GM12878 (cell line): ENCODE measurements around the gene C16orf87.

Experiments used
- ASH2L ChIP-seq: fragments of 300-600, 200-600 bp; sonication (generic); IDR thresholded peaks from 2 replicates; pipeline ENCODE4 v1.6.1; 2017; ENCODE audit warnings: low read depth, mild to moderate bottlenecking, borderline replicate concordance
- CEBPB ChIP-seq, 2 experiments: fragments of 150-350 bp in 1 of 2; IDR thresholded peaks; 2 replicates each; pipeline ENCODE4 v1.6.1; 2012 to 2014; ENCODE audit warnings: low read depth in 2 of 2, low read length in 2 of 2, borderline replicate concordance in 1 of 2, inconsistent platforms in 1 of 2
- GABPA ChIP-seq: IDR thresholded peaks from 2 replicates; pipeline ENCODE4 v1.6.1; 2014; ENCODE audit warnings: antibody characterized with exemption, low read depth, mild to moderate bottlenecking, inconsistent platforms
- LARP7 ChIP-seq: fragments of 450-650 bp; IDR thresholded peaks from 2 replicates; pipeline ENCODE4 v1.6.1; 2017; ENCODE audit warnings: mild to moderate bottlenecking
- MAX ChIP-seq: IDR thresholded peaks from 2 replicates; pipeline ENCODE4 v1.6.1; 2012; ENCODE audit warnings: low read depth, low read length, improper control_type of control experiment
- NBN ChIP-seq: fragments of 450-650 bp; IDR thresholded peaks from 2 replicates; pipeline ENCODE4 v1.6.1; 2016
- POLR2A ChIP-seq: IDR thresholded peaks from 2 replicates; pipeline ENCODE4 v1.6.1; 2011; ENCODE audit warnings: low read depth, mild to moderate bottlenecking, low read length
- POLR2AphosphoS5 ChIP-seq: IDR thresholded peaks from 2 replicates; pipeline ENCODE4 v1.6.1; 2011; ENCODE audit warnings: mild to moderate bottlenecking, low read length, inconsistent platforms
- SKIL ChIP-seq: fragments of 450-650 bp; IDR thresholded peaks from 2 replicates; pipeline ENCODE4 v1.6.1; 2017; ENCODE audit warnings: mild to moderate bottlenecking, low read depth, inconsistent platforms; ENCODE audit not compliant: poor library complexity, severe bottlenecking
- YBX1 ChIP-seq: fragments of 450-650 bp; IDR thresholded peaks from 2 replicates; pipeline ENCODE4 v1.6.1; 2016; ENCODE audit warnings: antibody characterized with exemption
- YY1 ChIP-seq: IDR thresholded peaks from 2 replicates; pipeline ENCODE4 v1.6.1; 2011; ENCODE audit warnings: low read depth, mild to moderate bottlenecking, low read length
- ZNF274 ChIP-seq: IDR thresholded peaks from one replicate; pipeline ENCODE4 v1.8.0; 2011; ENCODE audit not compliant: insufficient read length, insufficient read depth
- TF ChIP-seq, protein P1 (sequence below), 3 experiments: IDR thresholded peaks in 2 of 3; conservative IDR thresholded peaks in 1 of 3; 2 replicates each; pipeline ENCODE4 v1.5.1; 2011; ENCODE audit warnings: low read depth in 3 of 3, low read length in 3 of 3, mild to moderate bottlenecking in 3 of 3, control low read depth in 2 of 3, moderate library complexity in 2 of 3, inconsistent platforms in 1 of 3, mixed read lengths in 1 of 3; ENCODE audit not compliant: control insufficient read depth in 2 of 3, insufficient read depth in 1 of 3; ENCODE audit errors: extremely low read depth in 1 of 3
- TF ChIP-seq, protein P2 (sequence below): IDR thresholded peaks from 2 replicates; pipeline ENCODE4 v1.6.1; 2012; ENCODE audit warnings: low read depth, low read length, improper control_type of control experiment

DNA sequence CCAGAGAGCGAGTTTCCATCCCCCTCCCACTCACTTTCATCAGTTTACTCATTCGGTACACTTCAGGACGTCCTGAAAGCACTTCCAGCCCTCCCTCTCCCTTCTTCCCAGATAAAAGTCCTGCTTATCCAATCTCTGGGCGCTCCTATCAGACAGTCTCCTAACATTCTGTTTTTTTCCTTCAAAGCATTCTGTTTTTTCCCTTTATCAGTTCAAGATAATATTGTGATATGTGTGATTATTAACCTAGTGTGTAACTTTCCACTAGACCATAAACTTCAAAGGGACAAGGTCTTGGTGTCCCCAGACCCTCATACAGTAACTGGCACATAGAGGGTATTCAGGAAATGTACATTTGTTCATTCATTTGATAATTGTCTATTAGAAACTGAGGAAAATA, 24.4 kb upstream of the C16orf87 start:
- TF ChIP-seq YBX1 (no peak), GABPA (no peak), MAX (no peak), ZNF274 (no peak), SKIL (no peak), YY1 (no peak), NBN (no peak), CEBPB (IDR thresholded peaks at IDR 0.05; ENCODE audit: borderline replicate concordance in 1 of 2, low read depth in 2 of 2, low read length in 2 of 2) (no peak), ASH2L (no peak), LARP7 (no peak), POLR2A (no peak), POLR2AphosphoS5 (no peak)
- TF ChIP-seq, protein P1, sequence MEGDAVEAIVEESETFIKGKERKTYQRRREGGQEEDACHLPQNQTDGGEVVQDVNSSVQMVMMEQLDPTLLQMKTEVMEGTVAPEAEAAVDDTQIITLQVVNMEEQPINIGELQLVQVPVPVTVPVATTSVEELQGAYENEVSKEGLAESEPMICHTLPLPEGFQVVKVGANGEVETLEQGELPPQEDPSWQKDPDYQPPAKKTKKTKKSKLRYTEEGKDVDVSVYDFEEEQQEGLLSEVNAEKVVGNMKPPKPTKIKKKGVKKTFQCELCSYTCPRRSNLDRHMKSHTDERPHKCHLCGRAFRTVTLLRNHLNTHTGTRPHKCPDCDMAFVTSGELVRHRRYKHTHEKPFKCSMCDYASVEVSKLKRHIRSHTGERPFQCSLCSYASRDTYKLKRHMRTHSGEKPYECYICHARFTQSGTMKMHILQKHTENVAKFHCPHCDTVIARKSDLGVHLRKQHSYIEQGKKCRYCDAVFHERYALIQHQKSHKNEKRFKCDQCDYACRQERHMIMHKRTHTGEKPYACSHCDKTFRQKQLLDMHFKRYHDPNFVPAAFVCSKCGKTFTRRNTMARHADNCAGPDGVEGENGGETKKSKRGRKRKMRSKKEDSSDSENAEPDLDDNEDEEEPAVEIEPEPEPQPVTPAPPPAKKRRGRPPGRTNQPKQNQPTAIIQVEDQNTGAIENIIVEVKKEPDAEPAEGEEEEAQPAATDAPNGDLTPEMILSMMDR (IDR thresholded peaks at IDR 0.05 in 2 of 3, conservative IDR thresholded peaks at IDR 0.05 in 1 of 3; ENCODE audit: control insufficient read depth in 2 of 3, extremely low read depth in 1 of 3, insufficient read depth in 1 of 3, low read depth in 3 of 3, low read length in 3 of 3): no peak
- TF ChIP-seq, protein P2, sequence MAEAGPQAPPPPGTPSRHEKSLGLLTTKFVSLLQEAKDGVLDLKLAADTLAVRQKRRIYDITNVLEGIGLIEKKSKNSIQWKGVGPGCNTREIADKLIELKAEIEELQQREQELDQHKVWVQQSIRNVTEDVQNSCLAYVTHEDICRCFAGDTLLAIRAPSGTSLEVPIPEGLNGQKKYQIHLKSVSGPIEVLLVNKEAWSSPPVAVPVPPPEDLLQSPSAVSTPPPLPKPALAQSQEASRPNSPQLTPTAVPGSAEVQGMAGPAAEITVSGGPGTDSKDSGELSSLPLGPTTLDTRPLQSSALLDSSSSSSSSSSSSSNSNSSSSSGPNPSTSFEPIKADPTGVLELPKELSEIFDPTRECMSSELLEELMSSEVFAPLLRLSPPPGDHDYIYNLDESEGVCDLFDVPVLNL: no peak
